ENCODE measurements around the gene MMRN2.
"Not testable (repeated sequence)": the region's sequence is repeated elsewhere in the genome, so short reads cannot be mapped to it uniquely, and the experiment has no call there.

MMRN2 gene, protein sequence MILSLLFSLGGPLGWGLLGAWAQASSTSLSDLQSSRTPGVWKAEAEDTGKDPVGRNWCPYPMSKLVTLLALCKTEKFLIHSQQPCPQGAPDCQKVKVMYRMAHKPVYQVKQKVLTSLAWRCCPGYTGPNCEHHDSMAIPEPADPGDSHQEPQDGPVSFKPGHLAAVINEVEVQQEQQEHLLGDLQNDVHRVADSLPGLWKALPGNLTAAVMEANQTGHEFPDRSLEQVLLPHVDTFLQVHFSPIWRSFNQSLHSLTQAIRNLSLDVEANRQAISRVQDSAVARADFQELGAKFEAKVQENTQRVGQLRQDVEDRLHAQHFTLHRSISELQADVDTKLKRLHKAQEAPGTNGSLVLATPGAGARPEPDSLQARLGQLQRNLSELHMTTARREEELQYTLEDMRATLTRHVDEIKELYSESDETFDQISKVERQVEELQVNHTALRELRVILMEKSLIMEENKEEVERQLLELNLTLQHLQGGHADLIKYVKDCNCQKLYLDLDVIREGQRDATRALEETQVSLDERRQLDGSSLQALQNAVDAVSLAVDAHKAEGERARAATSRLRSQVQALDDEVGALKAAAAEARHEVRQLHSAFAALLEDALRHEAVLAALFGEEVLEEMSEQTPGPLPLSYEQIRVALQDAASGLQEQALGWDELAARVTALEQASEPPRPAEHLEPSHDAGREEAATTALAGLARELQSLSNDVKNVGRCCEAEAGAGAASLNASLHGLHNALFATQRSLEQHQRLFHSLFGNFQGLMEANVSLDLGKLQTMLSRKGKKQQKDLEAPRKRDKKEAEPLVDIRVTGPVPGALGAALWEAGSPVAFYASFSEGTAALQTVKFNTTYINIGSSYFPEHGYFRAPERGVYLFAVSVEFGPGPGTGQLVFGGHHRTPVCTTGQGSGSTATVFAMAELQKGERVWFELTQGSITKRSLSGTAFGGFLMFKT

DNA sequence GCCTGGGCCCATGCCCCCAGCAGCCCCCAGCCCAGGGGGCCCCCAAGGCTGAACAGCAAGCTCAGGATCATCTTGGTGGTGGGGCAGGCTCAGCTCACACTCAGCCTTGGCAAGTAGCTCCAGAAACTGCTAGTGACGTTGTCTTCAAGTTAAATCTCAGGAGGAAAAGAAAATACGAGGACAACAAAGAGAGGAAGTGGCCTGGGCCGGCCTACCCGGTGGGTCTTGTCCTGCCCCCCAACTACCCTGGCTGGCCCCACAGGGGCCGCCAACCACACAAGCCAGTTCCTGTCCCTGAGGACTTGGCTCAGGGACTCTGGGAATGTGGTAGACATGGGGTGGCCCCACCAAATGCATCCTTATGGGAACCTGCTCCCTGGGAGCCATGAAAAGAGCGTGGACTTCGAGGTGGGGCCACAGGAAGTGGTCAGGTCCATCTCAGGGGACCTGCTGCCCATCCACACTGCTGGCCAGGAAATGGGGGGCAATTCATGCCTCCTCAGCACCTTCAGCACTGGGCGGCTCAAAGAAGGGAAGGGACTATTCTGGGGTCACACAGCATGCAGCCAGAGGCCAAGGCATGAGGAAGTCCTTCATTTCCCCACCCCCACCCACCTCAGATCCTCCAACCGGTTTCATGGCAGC lies at the start of gene MMRN2:
Gene MMRN2, minus strand, starts transcription at position 145 of the 645 bp plus-strand sequence. Its CDS starts 74 bp downstream, at position 71.
- DNase-seq: no peak

DNA sequence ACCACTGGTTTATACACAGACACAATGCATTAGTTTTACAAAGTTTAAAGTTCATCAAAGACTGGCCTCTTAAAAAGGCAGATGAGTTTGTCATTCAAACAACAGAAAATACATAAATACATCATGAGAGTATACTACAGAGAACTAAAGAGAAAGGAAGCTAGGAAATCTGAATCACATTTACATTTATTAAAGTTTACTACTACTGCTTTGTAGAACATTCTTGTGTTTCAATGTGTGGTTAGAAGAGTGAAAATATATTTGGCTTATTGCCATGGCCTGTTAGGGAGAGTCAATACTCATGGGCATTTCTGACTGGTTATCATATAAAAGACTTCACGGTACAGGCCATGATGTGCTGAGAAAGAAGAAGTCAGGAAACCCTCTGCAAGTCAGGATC lies 49.7 kb upstream of the MMRN2 start:
- not testable (repeated sequence) for DNase-seq

DNA sequence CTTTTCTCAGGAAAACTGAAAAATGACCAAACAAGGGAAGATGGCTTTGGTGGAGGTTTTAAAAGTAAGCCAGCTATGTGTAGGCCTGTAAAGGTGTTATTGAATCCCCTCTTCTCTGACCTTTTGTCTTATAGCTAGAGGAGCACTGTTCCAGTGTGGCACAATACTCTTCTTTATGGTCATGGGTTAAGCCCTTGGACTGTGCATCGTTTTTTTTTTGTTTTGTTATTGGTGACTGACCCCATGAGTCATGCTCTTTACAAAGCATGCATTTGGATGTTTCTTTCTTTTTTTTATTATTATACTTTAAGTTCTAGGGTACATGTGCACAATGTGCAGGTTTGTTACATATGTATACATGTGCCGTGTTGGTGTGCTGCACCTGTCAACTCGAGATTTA lies 43.1 kb upstream of the MMRN2 start:
- DNase-seq: no peak

DNA sequence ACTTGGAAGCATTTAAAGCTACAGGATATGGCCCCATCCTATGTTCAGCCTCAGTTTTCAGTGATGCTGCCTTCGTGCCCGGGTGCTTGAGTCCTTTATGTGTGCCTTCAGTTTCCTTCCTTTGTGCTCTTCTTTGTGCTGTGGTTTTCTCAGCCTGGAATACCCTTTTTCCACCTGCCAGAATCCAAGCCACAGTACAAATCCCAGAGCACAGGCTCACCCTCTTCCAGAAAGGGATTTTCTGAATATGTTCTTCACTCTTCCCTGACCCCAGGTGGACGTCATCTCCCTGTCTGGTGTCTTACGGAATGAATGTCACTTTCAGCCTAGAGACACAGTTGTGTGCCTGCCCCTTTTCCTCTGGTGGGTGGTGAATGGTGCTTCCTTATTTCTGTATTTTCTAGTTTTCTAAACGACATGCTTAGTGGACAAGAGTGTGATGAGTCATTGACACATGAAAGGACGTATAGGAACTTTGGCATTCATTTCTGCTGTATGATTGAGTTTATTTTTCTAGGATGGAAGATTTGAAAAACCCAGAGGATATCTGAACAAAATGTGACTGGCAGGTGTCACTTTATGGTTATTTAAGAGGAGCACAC lies 42.5 kb upstream of the MMRN2 start:
- DNase-seq: not testable (repeated sequence)

DNA sequence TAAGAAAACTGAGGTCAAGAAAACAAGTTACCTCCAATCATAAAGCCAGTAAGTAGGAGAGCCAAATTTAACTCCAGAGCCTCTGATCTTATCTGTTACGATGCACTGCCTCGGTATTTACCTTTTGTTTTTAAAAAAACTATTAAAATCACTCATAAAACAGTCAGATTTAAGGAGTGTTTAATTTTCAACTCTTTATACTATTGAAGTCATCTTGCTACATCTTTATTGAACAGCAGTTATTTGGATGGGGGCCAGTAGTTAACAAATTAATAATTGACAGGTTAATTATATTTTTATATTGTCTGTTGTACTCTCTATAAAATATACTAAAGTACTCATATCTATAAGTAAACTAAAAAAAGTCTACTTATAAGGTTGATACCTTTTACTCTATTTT lies 35.5 kb upstream of the MMRN2 start:
- no peak for DNase-seq

DNA sequence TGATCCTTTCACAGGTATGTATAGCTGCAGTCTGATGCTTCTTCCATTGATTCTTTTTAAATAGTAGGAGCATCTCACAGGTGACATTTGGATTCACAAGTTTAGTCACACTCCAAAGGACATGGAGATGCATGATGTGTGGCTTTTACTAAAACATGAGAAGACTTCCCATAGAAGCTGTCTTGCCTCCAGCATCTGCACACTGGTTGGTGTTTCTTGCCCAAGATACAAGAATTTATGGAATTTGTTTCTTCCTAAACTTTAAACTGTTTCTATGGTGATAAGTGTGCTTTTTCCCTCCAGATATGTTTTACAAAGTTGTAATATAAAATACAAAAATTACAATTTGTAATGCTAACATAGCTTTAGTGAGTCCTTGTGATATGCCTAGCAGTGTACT lies 35.0 kb upstream of the MMRN2 start:
- no peak for DNase-seq

DNA sequence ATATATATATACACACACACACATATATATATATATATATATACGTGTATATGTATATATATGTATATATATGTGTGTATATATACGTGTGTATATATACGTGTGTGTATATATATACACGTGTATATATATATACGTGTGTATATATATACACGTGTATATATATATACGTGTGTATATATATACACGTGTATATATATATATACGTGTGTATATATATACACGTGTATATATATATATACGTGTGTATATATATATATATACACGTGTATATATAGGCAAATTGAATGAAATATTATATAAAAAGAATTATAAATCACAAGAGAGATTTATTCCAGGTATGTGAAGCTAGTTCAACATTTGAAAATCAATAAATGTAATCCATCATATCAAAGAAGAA lies 33.9 kb upstream of the MMRN2 start:
- DNase-seq: not testable (repeated sequence)

DNA sequence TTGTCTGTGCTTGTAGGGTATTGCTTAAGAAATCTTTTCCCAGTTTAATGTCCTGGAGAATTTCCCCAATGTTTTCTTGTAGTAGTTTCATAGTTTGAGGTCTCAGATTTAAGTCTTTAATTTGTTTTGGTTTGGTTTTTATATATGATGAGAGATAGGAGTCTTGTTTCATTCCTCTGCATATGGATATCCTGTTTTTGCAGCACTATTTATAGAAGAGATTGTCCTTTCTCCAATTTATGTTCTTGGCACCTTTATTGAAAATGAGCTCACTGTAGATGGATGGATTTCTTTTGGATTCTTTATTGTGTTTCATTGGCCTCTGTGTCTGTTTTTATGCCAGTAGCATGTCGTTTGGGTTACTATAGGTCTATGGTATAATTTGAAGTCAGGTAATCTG lies 31.1 kb upstream of the MMRN2 start:
- no peak for DNase-seq

DNA sequence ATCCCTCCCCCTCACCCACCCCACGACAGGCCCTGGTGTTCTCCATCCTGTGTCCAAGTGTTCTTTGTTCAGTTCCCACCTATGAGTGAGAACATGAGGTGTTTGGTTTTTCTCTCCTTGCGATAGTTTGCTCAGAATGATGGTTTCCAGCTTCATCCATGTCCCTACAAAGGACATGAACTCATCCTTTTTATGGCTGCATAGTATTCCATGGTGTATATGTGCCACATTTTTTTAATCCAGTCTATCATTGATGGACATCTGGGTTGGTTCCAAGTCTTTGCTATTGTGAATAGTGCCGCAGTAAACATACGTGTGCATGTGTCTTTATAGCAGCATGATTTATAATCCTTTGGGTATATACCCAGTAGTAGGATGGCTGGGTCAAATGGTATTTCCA lies 27.1 kb upstream of the MMRN2 start:
- not testable (repeated sequence) for DNase-seq

DNA sequence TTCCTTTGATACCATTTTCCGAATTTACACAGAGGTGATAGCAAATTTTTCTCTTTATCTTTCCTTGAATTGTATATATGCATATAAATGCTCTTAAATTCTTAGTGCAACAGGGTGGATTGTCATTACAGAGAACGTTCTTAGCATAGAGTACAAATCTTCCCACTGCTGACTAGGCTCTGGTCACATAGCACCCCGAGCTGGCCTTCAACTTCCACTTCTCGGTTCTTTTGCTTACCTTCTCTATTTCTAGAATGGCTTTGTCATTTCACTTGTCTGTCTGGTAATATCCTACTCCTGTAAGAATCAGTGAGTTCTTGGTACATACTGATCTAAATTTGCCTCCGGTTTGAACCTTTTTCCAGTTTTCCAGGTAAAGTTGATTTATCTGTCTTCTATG lies 24.3 kb upstream of the MMRN2 start:
- DNase-seq: no peak

DNA sequence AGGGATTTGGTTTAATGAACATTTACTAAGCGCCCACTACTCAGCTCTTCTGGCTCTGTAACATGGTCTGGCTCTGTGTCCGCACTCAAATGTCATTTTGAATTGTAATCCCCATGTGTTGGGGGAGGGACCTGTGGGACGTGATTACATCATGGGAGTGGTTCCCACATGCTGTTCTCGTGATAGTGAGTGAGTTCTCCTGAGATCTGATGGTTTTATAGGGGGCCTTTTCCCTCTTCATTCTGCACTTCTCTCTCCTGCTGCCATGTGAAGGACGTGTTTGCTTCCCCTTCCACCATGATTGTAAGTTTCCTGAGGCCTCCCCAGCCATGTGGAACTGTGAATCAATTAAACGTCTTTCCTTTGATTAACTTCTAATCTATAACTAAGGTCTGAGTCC lies 23.6 kb upstream of the MMRN2 start:
- DNase-seq: not testable (repeated sequence)

DNA sequence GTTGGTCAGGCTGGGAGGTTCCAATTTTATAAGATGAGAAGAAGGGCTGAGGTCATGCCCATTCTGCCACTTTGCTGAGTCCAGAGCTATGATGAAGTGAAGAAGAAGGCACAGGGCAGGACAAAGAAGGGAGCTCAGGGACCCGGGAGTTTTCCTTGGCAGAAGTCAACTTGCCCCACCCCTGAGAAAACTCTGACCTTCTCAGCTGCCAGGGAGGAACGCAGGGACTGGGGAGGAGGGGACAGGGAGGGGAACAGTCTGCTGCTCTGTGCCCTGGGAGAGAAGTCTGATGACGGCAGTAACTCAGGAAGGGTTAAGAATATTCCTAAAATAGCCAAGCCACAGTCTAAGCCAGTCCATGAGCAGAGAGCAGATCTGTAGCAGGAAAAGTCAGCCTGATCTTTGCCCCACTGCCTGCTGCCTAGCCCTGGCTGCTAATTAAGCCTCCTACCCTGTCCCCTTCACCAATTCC lies 22.6 kb upstream of the MMRN2 start:
- DNase-seq: no peak

DNA sequence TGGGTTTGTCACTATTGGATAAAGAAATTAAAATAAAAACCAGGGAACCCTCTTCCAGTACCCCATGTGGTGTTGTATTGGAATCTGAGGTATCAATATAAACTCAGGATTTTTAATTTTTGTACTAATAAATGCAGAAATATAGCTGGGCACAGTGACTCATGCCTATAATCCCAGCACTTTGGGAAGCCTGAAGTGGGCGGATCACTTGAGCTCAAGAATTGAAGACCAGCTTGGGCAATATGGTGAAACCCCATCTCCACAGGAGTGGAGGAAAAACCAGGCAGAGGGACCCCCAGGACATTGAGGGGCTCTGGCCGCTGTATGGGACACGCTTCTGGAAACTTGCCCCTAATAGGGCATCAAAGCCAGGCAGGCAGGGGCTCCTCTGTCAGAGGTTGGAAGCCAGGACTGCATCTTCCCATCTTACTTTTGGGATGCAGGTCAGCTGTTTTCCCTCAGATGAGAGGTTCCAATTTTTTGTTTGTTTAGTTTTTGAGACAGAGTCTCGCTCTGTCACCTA lies 21.9 kb upstream of the MMRN2 start:
- DNase-seq: no peak

DNA sequence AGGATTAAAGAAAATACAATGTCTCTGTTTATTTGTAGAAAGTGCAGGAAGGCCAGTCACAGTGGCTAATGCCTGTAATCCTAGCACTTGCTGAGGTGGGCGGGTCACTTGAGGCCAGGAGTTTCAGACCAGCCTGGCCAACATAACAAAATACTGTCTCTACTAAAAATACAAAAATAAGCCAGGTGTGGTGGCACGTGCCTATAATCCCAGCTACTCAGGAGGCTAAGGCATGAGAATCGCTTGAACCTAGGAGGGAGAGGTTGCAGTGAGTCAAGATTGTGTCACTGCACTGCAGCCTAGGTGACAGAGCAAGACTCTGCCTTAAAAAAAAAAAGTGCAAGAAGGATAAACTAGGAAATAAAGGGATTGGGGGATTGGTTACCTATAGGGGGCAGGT lies 21.0 kb upstream of the MMRN2 start:
- not testable (repeated sequence) for DNase-seq

DNA sequence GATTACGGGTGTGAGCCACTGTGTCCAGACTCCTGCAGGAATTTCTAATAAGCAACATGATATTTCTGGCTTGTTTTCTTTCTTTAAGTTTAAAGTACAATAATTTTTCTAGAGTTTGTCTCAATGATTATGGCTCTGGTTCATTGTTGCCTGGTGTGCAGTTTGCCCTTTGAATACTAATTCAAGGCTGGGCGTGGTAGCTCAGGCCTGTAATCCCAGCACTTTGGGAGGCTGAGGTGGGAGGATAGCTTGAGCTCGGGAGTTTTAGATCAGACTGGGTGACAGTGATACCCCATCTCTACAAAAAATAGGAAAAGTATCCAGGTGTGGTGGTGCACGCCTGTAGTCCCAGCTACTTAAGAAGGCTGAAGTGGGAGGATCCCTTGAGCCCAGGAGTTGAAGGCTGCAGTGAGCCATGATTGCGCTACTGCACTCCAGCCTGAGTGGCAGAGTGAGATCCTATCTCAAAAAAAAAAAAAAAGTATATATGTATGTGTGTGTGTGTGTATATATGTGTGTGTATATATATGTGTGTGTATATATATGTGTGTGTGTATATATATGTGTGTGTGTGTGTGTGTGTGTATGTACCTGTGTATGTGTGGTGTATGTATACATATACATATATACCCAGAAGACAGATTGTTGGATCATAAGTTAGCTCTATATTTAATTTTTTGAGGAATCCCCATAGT lies 19.1 kb upstream of the MMRN2 start:
- no peak for DNase-seq

DNA sequence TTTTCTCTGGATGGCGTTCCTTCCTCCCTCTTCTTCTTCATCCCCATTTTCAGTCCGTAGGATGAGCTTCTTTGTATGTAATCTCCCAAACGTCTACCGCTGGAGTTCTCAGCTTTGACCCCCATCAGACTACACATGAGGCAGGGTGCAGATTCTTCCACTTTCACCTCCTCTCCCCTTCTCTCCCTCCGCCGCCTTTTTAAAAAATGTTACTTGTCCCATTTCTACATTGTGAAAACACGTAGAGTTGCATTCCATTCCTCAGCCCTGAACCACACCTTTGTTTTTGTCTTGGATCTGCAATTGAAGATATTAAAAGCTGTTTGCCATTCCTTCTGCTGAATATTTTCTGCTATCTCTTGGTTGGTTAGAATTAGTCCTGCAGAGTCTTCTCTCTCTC lies 17.1 kb upstream of the MMRN2 start:
- DNase-seq: no peak

DNA sequence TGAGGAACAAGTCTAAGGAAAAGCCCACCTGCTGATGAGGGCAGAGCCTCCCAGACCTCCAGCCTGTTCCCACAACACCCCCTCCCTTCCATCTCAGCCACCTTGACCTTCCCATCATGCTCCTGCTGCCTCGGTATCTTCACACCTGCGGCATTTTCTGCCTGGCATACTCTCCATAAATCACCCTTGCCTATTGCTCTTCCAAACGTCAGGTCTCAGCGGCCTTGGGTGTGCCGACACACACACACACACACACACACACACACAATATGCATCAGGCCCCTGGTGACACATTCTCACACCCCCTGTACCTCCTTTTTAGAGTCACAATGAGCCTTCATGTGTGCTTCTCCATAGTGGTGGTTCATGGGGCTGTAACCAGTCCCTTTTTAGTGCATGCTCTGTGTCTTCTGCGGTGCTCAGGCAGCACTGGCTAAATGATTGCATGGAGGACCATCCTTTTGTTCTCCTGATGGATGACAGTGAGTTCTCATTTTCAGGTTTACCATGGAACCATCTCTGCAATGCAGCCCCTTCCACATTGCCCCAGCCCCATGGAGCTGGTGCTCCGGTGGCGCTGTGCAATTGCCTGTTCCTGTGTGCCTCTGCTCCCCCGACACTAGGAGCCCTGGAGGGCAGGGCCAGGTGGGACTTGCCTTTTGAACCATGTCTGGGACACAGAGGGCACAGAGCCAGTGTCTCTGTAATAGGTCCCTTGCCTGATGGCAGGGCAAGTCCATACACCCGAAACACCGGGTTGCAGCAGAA lies 15.4 kb upstream of the MMRN2 start:
- no peak for DNase-seq

DNA sequence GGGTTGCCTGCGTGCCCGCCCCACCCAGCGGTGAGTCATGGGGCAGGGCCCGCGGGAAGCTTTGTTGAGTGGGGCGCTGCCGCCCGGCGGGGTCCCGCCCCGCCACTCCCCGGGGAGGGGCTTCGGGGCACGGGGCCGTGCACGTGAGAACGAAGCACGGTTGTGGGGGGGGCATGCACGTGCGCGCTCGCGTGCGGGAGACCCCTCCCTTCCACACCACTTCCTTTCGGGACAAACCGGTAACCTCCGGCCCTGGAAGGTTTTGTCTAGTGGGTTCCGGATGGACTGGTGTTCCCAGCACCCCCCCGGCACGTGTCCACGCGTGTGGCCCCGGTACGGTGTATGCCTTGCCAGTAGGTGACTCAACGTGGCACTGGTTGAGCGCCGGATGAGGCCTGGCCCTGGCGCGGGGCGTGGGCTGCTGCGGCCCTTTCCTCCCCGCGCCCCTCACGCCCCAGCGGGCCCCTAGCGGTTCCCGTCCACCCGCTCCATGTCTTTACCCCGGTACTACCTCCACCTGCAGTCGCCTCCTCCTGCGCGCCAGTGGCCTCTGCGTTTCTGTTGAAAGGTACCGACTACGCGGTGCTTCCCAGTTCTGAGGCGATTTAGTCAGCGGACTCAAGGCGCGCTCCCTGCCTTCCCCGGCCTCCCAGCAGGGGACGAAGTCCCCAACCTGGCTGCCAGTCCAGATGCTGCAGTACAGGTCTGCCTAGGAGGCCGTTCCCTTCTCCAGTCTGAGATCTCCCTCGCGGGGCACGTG lies 14.0 kb upstream of the MMRN2 start:
- peak; percentile 64 to 93 (median 78) for DNase-seq

DNA sequence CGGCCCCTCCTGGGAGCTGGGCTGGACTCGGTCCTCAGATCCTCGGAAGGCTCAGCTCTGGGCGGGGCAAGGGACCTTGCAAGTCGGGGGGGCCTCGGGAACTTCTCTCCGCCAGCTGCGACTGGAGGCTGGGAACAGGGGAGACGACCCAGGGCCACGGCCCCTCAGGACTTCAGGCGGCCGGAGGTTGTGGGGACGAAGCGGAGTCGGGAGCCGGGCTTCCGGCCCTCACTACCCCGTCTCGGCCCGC lies 13.5 kb upstream of the MMRN2 start:
- no peak for DNase-seq

DNA sequence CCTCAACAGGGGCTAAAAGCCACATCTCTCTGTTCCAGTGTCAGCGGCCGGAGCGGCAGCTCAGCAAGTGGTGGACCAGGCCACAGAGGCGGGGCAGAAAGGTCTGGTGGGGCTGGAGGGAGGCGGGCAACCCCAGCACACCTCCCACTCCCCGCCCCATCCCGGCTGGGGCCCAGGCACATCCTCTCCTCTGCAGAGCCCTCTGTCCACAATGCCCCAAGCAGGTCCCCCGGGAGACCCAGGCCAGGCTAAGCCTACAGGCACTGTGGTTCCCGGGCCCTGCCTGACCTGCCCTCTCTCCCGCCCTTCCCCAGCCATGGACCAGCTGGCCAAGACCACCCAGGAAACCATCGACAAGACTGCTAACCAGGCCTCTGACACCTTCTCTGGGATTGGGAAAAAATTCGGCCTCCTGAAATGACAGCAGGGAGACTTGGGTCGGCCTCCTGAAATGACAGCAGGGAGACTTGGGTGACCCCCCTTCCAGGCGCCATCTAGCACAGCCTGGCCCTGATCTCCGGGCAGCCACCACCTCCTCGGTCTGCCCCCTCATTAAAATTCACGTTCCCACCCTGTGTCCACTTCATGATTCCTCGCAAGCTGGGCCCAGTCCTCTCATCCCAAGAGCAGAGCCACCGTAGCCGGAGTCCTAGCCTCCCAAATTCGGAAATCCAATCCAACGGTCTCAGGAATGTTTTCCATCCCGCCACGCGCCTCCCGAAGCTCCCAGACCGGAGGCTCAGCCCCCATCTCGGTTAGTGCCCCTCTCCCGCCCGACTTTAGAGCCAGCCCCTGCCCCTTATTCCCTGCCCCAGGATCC lies 13.0 kb upstream of the MMRN2 start:
- DNase-seq: no peak
